HK-2 (cell line): ENCODE results near the gene ZSCAN16.
A peak's percentile ranks its signal among the peaks of the same experiment; 100 is the strongest.
"Not testable (repeated sequence)": the region's sequence is repeated elsewhere in the genome, so short reads cannot be mapped to it uniquely, and the experiment has no call there.

Experiments used
- DNase-seq: peaks from one replicate; pipeline ENCODE4 v3.0.0-alpha.2; 2018; ENCODE audit not compliant: unreplicated experiment

ZSCAN16 gene

GRCh38 chr6:28124350-28124970 is at the start of gene ZSCAN16:
Gene ZSCAN16, plus strand, starts transcription at chr6:28124609. Its CDS starts 835 bp downstream, at chr6:28125444.
- DNase-seq: peak; percentile 82

DNA sequence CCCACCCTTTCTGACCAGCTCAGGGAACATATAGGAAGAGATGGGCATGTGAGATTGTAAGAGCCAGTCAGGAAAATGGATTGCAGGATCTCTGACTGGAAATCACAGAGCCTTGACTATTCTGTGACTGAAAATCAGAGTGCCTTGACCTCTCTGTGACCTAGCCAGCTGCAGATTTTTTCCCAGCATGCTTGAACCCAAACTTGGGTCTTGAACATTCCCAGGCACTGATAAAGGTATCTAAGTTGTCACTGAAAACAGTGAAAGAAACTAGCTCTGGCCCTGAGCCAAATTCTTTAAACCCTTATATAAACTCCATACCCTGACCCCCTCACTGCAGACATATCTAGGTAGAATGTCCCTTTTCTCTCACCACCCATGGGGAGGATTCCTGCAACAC is 46.4 kb upstream of the ZSCAN16 start:
- DNase-seq: no peak

- DNase-seq: no peak
Observed at GRCh38 chr6:28078836-28079235, 45.6 kb upstream of the ZSCAN16 start.

- DNase-seq: not testable (repeated sequence)
Observed at GRCh38 chr6:28080381-28080630, 44.1 kb upstream of the ZSCAN16 start, which contains the start of gene ZNF165. Gene ZNF165, plus strand, starts transcription at chr6:28080568. Its CDS starts 4,913 bp downstream, at chr6:28085481.

- peak; percentile 92 for DNase-seq
Observed at GRCh38 chr6:28080631-28081485, 43.6 kb upstream of the ZSCAN16 start.

DNA sequence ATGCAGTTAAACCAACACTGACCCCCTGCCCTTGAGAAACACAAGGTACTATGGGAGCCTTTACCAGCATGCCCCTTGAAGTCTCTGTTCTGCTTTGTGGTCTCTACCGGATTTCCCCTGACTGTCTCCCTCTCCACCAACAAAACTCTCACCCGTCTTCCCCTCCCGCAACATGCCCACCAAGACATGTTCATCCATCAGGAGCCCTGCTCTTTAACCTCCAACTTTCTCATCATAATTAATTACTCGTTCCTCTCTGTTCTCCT is 43.0 kb upstream of the ZSCAN16 start:
- no peak for DNase-seq

- no peak for DNase-seq
Observed at GRCh38 chr6:28082939-28083338, 41.5 kb upstream of the ZSCAN16 start.

GRCh38 chr6:28089054-28089453 is 35.4 kb upstream of the ZSCAN16 start:
- no peak for DNase-seq

- no peak for DNase-seq
Observed at GRCh38 chr6:28090917-28091586, 33.4 kb upstream of the ZSCAN16 start.

DNA sequence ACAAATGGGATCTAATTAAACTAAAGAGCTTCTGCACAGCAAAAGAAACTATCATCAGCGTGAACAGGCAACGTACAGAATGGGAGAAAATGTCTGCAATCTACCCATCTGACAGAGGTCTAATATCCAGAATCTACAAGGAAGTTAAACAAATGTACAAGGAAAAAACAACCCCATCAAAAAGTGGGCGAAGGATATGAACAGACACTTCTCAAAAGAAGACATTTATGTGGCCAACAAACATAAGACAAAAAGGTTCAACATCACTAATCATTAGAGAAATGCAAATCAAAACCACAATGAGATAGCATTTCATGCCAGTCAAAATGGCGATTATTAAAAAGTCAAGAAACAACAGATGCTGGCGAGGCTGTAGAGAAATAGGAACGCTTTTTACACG is 22.2 kb upstream of the ZSCAN16 start:
- DNase-seq: not testable (repeated sequence)

DNA sequence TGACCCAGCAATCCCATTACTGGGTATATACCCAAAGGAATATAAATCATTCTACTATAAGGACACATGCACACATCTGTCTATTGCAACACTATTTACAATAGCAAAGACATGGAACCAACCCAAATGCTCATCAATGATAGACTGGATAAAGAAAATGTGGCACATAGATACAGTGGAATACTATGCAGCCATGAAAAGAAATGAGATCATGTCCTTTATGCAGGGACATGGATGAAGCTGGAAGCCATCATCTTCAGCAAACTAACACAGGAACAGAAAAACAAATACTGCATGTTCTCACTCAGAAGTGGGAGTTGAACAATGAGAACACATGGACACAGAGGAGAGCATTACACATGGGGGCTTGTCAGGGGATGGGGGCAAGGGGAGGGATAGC is 21.7 kb upstream of the ZSCAN16 start:
- DNase-seq: not testable (repeated sequence)

DNA sequence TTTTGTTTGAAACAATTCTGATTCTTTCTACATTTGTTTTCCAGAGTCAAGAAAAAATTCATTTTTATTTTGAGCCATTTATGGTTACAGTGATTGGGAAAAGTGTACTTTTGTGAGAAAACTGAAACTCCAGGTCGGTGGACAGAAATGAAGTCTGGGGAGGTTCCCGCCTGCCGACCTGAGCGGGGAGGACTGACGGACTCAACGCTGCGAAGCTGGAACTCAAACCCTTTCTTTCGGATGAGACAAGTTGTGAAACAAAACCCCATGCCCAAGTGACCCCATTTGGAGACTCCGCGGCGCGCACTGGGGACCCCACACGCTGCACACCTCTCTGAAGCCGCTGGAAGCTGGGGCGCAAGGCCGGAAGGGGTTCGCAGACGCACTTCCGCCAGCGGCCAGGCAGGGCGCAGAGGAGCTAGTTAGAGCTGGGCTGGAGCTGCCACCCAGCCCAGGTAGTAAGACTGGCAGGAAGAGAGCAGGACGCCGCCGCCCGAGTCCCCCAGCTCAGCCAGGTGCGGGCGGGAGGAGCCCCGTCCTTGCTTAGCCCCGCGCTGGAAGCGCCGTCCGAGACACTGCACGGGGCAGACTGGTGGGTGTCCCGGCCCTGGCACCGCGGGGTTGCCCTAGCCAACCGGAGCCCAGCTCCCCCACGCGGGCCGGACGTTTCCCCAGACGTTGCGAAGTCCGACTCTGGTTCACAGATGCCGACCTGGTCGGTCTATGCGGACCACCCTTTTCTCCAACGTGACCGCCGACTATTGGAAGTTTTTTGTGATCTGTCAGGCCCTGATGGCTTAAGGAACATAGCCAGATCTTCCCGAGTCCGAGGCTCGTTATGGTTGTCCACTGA is 19.8 kb upstream of the ZSCAN16 start:
- DNase-seq: peak; percentile 84

DNA sequence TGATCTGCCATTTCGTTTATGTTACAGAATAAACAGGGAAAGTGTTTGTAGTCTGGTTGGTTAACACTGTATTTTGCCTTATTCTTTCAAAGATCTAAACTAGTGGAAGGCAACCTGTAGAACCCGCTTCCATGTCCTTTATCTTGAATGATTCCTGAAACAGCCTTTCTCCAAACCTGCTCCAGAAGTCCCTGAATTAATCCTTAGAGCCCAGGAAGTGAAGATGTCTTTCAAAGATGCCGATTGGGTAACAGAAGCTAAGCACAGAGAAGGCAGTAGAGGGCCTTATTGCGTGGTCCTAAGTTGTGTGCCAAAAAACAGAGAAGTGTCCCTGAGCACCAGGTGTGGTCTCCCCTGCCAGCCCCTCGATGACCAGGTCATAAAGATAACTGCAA is 19.2 kb upstream of the ZSCAN16 start:
- DNase-seq: no peak

DNA sequence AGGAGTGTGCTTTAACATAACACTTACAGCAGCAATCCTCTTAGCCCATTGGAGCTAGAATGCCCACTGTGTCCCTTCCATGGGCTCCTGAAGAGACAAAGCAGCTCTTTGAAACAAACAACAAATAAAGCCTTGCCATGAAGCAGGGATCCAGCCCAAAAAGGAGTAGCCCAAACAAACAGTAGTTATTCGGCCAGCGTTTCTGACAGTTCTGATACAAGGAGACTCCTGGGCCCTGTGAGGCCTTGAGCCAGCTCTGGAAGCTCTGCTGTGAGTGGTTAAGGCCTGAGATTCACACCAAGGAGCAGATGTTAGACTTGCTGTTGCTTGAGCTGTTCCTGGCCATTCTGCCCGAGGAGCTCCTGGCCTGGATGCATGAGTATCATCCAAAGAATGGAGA is 16.9 kb upstream of the ZSCAN16 start:
- DNase-seq: no peak

DNA sequence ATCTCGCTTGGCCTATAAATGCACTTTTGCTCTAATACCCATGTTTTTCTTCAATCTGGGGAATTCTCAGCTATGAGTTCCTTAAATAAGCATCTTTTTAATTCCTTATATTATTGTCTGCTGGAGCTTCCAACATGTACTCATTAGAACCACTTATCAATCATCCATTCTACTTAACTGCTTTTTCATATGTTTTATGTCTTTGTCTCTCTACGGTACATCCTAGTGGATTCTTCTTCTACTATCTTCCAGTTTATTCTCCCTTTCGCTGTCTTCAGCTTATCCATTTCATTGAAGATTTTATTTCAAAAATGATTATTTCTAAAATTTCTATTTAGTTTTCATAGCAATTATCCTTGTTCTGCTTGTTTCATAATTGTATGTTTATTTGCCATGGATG is 12.4 kb upstream of the ZSCAN16 start:
- DNase-seq: no peak

- no peak for DNase-seq
Observed at GRCh38 chr6:28115799-28116198, 8.6 kb upstream of the ZSCAN16 start.

DNA sequence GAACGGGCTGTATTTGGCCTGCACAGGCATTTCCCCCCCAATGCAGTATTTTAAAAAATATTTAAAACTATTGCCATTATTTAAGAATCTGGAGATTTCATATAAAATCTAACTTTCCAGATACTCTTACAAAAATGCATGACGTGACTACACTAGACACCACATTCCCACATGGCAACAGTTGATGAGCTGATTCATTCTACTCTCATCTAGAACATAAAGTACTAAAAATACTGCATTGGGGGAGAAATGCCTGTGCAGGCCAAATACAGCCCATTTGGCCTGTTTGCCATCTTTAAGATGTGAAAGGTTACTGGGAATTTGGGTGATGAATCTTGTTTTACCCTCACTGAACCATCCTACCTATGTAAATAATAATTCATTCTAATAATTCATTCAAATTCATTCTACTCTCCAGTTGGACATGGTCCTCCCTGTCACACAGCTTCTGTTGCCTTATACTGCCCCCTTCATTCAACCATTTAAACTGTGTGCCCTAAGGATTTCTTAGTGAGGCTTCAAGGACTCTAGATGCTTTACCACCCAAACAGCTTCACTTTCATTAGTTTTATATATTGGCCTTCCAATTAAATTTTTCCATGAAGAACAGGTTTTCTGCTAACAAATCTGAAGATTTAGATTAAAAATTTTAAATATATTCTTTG is 6.9 kb upstream of the ZSCAN16 start:
- DNase-seq: no peak

DNA sequence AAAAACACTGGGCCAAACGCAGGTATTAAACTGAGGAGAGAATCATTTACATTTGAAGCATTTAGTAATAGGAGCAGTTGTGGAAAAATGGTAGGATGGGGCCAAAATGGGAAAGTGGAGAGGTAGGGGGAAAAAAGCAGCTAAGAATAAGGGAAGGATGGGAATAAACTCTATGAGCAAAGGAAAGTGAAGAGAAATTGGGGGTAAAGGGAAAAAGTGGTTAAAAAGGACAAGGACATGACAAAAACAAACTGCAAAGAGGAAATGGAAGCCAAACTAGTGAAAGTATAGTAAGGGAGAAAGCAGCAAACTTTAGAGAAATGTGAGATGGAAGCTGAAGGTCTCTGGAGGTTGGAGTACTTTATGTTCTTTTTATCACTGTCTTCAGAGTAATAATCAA is 6.2 kb upstream of the ZSCAN16 start:
- DNase-seq: no peak

- DNase-seq: no peak
Observed at GRCh38 chr6:28121876-28122275, 2.5 kb upstream of the ZSCAN16 start.

- not testable (repeated sequence) for DNase-seq
Observed at GRCh38 chr6:28122283-28122682, 2.1 kb upstream of the ZSCAN16 start.

- no peak for DNase-seq
Observed at GRCh38 chr6:28124971-28125353, 553 bp downstream of the ZSCAN16 start.

DNA sequence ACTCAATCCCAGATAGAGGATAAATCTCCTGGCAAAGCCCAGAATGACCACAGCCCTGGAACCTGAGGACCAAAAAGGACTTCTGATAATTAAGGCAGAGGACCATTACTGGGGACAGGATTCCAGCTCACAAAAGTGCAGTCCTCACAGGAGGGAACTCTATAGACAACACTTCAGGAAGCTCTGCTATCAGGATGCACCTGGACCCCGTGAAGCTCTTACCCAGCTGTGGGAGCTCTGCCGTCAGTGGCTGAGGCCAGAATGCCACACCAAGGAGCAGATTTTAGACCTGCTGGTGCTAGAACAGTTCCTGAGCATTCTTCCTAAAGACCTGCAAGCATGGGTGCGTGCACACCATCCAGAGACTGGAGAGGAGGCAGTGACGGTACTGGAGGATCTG is 992 bp downstream of the ZSCAN16 start:
- DNase-seq: no peak
